ENCODE measurements around the gene S100A1. TPM values are rescaled to one million over a fixed set of nuclear protein-coding genes. Genes with fewer than 3 reads are reported as not detected.

S100A1 gene
- total and polyA plus RNA-seq, 2 of the 13 experiments (the other 11 are each of a cell fraction or from before 2014, with no cell fraction given), result 120 to 251 TPM

GRCh38 chr1:153612755-153613331 lies 15.4 kb upstream of the S100A1 start, which contains the start of gene S100A16 (continued):
- TF ChIP-seq ZNF770 (CRISPR knock-in tag; IDR thresholded peaks at IDR 0.05) (peak; percentile 65), ZNF160 (CRISPR knock-in tag; IDR thresholded peaks at IDR 0.05) (no peak), JUND (CRISPR knock-in tag; IDR thresholded peaks at IDR 0.05) (no peak), ZSCAN29 (CRISPR knock-in tag; conservative IDR thresholded peaks at IDR 0.05) (0 out of 2 replicates have a peak, but pooled peaks have one; percentile 35), ZNF772 (CRISPR knock-in tag; IDR thresholded peaks at IDR 0.05) (no peak; the same call in 1 of the 2 replicates), GTF3A (CRISPR knock-in tag; conservative IDR thresholded peaks at IDR 0.05) (peak; percentile 65; the same call in 1 of the 2 replicates), TBP (CRISPR knock-in tag; IDR thresholded peaks at IDR 0.05) (no peak), SRSF1 (optimal IDR thresholded peaks at IDR 0.05; ENCODE audit: low read depth, low read length) (peak; percentile 80), ZNF451 (CRISPR knock-in tag; IDR thresholded peaks at IDR 0.05) (peak; percentile 29; the same call in 1 of the 2 replicates), HNRNPUL1 (IDR thresholded peaks at IDR 0.05; ENCODE audit: low read depth, low read length) (no peak), BRCA1 (CRISPR knock-in tag; IDR thresholded peaks at IDR 0.05) (no peak), ZKSCAN5 (CRISPR knock-in tag; IDR thresholded peaks at IDR 0.05) (no peak), ARNTL (CRISPR knock-in tag; IDR thresholded peaks at IDR 0.05) (0 out of 2 replicates have a peak, but pooled peaks have one; percentile 43), GMEB1 (CRISPR knock-in tag; IDR thresholded peaks at IDR 0.05; ENCODE audit: borderline replicate concordance) (no peak; the same call in 1 of the 2 replicates), PAWR (CRISPR knock-in tag; IDR thresholded peaks at IDR 0.05; ENCODE audit: borderline replicate concordance) (no peak), HMGXB4 (CRISPR knock-in tag; IDR thresholded peaks at IDR 0.05; ENCODE audit: borderline replicate concordance in 1 of 2, low read depth in 1 of 2) (no peak; a peak in 2 of 4 replicates), IKZF5 (CRISPR knock-in tag; IDR thresholded peaks at IDR 0.05) (peak; percentile 71; the same call in 1 of the 2 replicates)
